ENCODE measurements around the gene GTF2H2C. TPM values are rescaled to one million over a fixed set of nuclear protein-coding genes. Genes with fewer than 3 reads are reported as not detected.
"Not testable (repeated sequence)": the region's sequence is repeated elsewhere in the genome, so short reads cannot be mapped to it uniquely, and the experiment has no call there.

GTF2H2C gene
- polyA plus RNA-seq, 1 of the 3 experiments (the other 2 are of a cell fraction): 23.4 TPM

GRCh38 chr5:69607750-69608149 lies 47.8 kb downstream of the GTF2H2C start:
- H3K4me3 ChIP-seq (ENCODE audit: low read depth in 2 of 2, low read length in 1 of 2); POLR2A ChIA-PET; H3K79me2 ChIP-seq (ENCODE audit: insufficient read depth); DNase-seq; H3K27me3 ChIP-seq (ENCODE audit: insufficient read depth); H3K36me3 ChIP-seq (replicated peaks in 1 of 2; ENCODE audit: control insufficient read depth in 1 of 2, insufficient read depth in 2 of 2, low read length in 1 of 2); H2AFZ ChIP-seq (ENCODE audit: low read depth); H3K4me1 ChIP-seq (ENCODE audit: control insufficient read depth in 1 of 2, insufficient read depth in 2 of 2, low read depth in 1 of 2, low read length in 1 of 2); H3K4me2 ChIP-seq; H3K27ac ChIP-seq (ENCODE audit: low read depth in 2 of 2, low read length in 1 of 2); H3K9me3 ChIP-seq; CTCF ChIA-PET; H3K9ac ChIP-seq; H3K9me2 ChIP-seq; H3F3A ChIP-seq (replicated peaks; ENCODE audit: insufficient read depth); H4K20me1 ChIP-seq (ENCODE audit: insufficient read depth): not testable (repeated sequence)
- WGBS (ENCODE audit: low lambda C conversion rate): no CpG with 5 or more reads among the region's 1 CpG

- H2AFZ ChIP-seq (ENCODE audit: low read depth); CTCF ChIA-PET; H3K4me2 ChIP-seq; H3K27ac ChIP-seq (ENCODE audit: low read depth in 2 of 2, low read length in 1 of 2); POLR2A ChIA-PET; H3K4me1 ChIP-seq (ENCODE audit: control insufficient read depth in 1 of 2, insufficient read depth in 2 of 2, low read depth in 1 of 2, low read length in 1 of 2); H3K4me3 ChIP-seq (ENCODE audit: low read depth in 2 of 2, low read length in 1 of 2); H3K36me3 ChIP-seq (replicated peaks in 1 of 2; ENCODE audit: control insufficient read depth in 1 of 2, insufficient read depth in 2 of 2, low read length in 1 of 2); H3K9ac ChIP-seq; H3K27me3 ChIP-seq (ENCODE audit: insufficient read depth); H4K20me1 ChIP-seq (ENCODE audit: insufficient read depth); H3F3A ChIP-seq (replicated peaks; ENCODE audit: insufficient read depth); H3K9me2 ChIP-seq; H3K79me2 ChIP-seq (ENCODE audit: insufficient read depth); H3K9me3 ChIP-seq; DNase-seq: not testable (repeated sequence)
- WGBS (ENCODE audit: low lambda C conversion rate): no CpG with 5 or more reads among the region's 6 CpGs
These were observed 49.0 kb downstream of the GTF2H2C start for GRCh38 chr5:69608861-69609496.

- POLR2A ChIA-PET; H3K36me3 ChIP-seq (replicated peaks in 1 of 2; ENCODE audit: control insufficient read depth in 1 of 2, insufficient read depth in 2 of 2, low read length in 1 of 2); H2AFZ ChIP-seq (ENCODE audit: low read depth); H3K4me2 ChIP-seq; H3K9ac ChIP-seq; DNase-seq; H4K20me1 ChIP-seq (ENCODE audit: insufficient read depth); H3K9me3 ChIP-seq; H3F3A ChIP-seq (replicated peaks; ENCODE audit: insufficient read depth); H3K4me1 ChIP-seq (ENCODE audit: control insufficient read depth in 1 of 2, insufficient read depth in 2 of 2, low read depth in 1 of 2, low read length in 1 of 2); H3K27me3 ChIP-seq (ENCODE audit: insufficient read depth); H3K79me2 ChIP-seq (ENCODE audit: insufficient read depth); H3K4me3 ChIP-seq (ENCODE audit: low read depth in 2 of 2, low read length in 1 of 2); CTCF ChIA-PET; H3K9me2 ChIP-seq; H3K27ac ChIP-seq (ENCODE audit: low read depth in 2 of 2, low read length in 1 of 2): not testable (repeated sequence)
- no CpG with 5 or more reads among the region's 7 CpGs for WGBS (ENCODE audit: low lambda C conversion rate)
These were observed 54.9 kb downstream of the GTF2H2C start for GRCh38 chr5:69614843-69615242.

- H3K27me3 ChIP-seq (ENCODE audit: insufficient read depth); H3K9me3 ChIP-seq; H3K4me3 ChIP-seq (ENCODE audit: low read depth in 2 of 2, low read length in 1 of 2); H3K36me3 ChIP-seq (replicated peaks in 1 of 2; ENCODE audit: control insufficient read depth in 1 of 2, insufficient read depth in 2 of 2, low read length in 1 of 2); POLR2A ChIA-PET; H3K9ac ChIP-seq; H3F3A ChIP-seq (replicated peaks; ENCODE audit: insufficient read depth); H4K20me1 ChIP-seq (ENCODE audit: insufficient read depth); CTCF ChIA-PET; H3K4me1 ChIP-seq (ENCODE audit: control insufficient read depth in 1 of 2, insufficient read depth in 2 of 2, low read depth in 1 of 2, low read length in 1 of 2); H2AFZ ChIP-seq (ENCODE audit: low read depth); H3K4me2 ChIP-seq; H3K9me2 ChIP-seq; H3K27ac ChIP-seq (ENCODE audit: low read depth in 2 of 2, low read length in 1 of 2); DNase-seq; H3K79me2 ChIP-seq (ENCODE audit: insufficient read depth): not testable (repeated sequence)
- WGBS (ENCODE audit: low lambda C conversion rate): 96% methylated on average over 7 of the region's 9 CpGs
These were observed 71.9 kb downstream of the GTF2H2C start for GRCh38 chr5:69631879-69632278.

Small RNAs within 50 kb of the gene (small RNA-seq; reads per million reads assigned to genes)
- gene RNU6-724P: 0 reads per million in 7 experiments

Other genes starting within 250 kb of the GTF2H2C start
- 1.7 and 2.3 TPM in 2 replicates for gene CCDC125, start 227.4 kb upstream of the GTF2H2C start, polyA plus RNA-seq (2012; rRNA removed)
- gene AK6, start 190.7 kb upstream of the GTF2H2C start, polyA plus RNA-seq (2012; rRNA removed): 12.9 and 15.1 TPM in 2 replicates
- gene TAF9, start 190.7 kb upstream of the GTF2H2C start, polyA plus RNA-seq (2012; rRNA removed): 106 and 138 TPM in 2 replicates
- 15.4 and 16.9 TPM in 2 replicates for gene RAD17, start 190.4 kb upstream of the GTF2H2C start, polyA plus RNA-seq (2012; rRNA removed)
- 0.07 TPM in 1 of 2 replicates, not detected in the other for gene MARVELD2, start 145.1 kb upstream of the GTF2H2C start, polyA plus RNA-seq (2012; rRNA removed)
- 6.5 and 7.4 TPM in 2 replicates for gene OCLN, start 67.4 kb upstream of the GTF2H2C start, polyA plus RNA-seq (2012; rRNA removed)

Measured in SK-N-SH (cell line).